Activated CD4-positive, alpha-beta T cell treated with anti-CD3 and anti-CD28 coated beads, Interleukin-2, amount 50 U/mL, for 48 hours (primary cell): ENCODE measurements around the gene TCEA3.
A peak's percentile ranks its signal among the peaks of the same experiment; 100 is the strongest.

Experiments used
- DNase-seq, 2 experiments: peaks; one replicate each; pipeline ENCODE4 v3.0.0-alpha.2; 2020

TCEA3 gene

DNA sequence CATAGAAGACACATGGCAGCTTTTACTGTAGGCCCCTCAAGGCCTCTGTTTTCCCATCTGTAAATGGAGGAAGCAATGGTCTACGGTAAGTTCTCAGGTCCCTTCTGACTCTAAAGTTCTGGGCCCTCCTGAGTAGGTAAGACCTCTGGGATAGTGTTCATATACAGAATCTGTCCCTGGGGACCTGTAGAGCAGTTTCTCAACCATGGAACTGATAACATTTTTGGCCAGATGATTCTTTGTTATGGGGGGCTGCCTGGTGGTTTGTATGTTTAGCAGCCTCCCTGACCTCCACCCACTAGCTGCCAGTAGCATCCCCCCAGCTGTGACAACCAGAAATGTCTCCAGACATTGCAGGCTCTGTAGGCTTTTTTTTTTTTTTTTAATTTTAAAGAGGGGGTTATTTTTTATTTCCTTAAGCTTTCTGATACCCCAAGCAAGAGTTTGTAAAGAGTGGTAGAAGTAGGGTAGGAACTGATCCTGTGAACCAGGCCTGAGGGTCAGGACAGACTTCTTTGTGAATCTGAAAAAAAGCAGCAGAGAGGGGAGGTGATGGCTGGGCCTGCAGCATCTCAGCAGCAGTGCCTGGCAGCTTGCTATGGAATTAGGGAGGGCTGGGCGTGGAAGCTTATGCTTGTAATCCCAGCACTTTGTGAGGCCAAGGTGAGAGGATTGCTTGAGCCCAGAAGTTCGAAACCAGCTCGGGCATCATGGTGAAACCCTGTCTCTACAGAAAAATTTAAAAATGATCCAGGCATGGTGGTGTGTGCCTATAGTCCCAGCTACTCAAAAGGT lies 20.2 kb upstream of the TCEA3 start:
- DNase-seq = no peak

DNA sequence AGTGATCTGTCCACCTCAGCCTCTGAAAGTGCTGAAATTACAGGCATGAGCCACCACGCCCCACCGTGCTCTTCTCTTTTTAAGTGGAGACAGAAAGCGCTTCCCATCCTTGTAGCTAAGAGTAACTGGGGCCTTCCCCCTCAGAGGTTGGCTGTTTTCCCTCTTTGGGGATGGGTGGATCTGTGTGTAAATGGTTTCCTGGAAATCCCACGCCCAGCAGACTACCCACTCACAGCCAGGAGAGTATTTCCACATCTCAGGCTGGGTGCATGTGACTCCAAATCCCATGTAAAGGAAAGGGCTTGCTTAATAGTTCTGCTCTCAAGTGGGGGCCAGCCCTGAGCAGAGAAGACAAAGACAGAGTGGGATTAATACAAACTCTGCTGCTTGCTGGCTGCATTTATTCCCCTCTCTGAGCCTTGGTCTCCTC lies 19.6 kb upstream of the TCEA3 start:
- no peak for DNase-seq

DNA sequence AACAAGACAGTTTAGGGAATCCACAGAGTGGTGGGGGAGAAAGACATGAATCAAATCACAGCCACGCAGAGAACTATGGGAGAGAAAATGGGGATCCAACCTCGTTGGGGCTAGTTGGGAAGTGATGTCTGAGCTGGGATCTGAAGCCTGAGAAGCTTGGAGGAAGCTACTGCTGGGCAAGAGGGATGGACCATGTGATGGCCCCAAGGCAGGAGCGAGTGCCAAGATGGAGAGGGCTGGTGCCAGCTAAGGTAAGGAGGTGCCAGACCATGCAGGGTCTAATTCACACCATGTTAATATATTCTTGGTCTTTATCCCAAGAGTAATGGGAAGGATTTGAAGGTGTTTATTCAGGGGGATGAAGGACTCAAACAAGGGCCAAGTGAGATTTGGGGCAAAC lies 18.2 kb upstream of the TCEA3 start:
- DNase-seq = no peak

DNA sequence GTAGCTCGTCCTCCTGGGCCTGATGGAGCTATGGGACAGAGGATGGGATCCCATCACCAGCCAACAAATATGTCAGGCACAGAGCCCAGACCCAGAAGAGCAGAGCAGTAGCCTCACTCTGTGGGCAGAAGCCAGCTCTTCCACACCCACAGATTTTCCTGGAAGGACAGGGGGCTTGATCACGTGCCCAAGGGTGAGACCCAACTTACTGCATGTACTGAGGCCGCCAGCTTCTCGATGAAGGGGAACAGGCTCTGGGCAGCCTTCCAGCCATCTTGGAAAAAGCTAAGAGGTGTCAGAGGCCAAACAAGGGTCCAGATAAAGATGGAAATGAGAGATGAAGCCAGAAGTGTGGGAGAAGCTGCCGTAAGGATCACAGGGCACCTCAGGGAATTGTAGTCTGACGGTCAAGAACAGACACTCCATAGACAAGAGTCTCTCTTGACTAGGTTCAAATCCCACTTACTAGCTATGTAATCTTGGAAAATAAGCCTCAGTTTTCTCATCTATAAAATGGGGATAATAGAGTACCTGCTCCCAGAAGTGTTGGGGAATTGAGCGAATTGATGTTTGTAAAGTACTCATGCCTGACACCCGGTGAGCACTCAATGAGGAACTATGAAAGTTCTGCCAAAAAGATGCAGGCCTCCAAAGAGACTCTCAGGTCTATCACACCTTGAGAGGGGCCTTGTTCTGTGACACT lies 17.0 kb upstream of the TCEA3 start:
- DNase-seq = no peak

DNA sequence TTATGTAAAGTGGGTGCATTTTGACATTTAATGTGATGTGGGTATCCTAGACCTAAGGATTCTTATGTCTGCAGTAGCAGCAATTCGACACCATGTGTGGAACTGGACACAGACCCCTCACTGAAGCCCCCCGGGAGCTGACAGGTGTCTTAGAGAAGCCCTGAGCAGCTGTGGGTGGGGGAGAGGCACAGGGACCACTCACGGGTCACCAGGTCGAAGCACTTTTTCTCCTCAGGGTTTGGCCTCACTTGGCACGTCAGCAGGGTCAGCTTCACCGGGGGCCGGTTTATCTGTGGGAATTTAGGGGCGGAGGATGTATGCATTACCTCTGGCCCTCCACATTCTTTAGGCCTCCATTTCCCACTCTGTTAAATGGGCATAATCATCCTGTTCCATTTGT lies 14.0 kb upstream of the TCEA3 start:
- no peak for DNase-seq

DNA sequence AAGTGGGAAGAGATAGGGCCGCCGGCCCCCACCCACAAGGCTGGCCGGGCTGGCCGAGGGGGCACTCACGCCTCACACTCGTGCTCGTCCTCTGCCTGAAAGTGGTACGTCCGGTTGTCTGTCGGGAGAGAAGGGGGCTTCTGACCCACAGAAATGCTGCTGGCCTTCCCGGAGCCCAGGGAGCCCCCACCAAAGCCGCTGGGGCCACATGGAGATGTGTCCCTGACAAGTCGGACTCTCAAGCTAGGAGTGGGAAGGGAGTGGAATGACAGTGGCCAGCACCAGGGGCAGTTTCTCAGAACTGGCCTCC lies 12.8 kb upstream of the TCEA3 start:
- DNase-seq = no peak

DNA sequence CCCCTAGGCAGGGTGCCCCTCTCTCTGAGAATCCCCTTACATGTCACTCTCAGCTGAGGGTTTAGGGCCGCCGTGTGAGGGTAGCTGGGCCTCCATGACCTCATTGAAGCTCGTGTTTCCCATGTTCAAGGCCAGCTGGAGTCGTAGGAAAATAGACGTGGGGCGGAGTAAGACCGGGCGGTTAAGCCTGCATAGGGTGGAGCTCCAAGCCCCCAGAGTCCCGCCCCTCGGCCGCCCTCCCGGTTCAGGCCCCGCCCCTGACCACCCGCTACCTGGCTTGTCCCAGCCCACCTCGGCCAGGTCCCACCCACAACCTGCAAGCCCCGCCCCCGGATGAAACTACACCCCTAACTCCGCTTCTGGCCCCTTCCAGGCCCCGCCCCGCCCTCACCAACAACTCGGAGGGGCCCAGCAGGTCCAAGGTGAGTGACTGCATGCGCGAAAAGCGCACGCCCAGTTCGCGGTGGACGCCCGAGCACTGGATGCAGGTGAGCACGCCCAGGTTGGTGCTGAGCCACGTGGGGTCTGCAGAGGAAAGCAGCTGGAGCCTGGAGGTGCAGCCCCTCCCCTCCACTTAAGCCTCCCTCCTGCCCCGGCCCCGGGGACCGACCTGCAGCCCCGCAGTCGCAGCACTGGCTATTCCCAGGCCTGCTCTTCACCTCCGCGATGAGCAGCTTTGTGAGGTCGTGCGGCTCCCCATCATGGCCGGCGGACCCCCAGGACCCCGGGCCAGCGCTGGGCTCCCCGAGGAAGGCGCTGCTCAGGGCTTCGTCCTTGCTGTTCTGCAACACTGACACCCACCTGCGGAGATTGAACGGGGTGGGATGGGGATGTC lies 12.2 kb upstream of the TCEA3 start:
- DNase-seq = peak in 1 of 2 experiments; percentile 22

DNA sequence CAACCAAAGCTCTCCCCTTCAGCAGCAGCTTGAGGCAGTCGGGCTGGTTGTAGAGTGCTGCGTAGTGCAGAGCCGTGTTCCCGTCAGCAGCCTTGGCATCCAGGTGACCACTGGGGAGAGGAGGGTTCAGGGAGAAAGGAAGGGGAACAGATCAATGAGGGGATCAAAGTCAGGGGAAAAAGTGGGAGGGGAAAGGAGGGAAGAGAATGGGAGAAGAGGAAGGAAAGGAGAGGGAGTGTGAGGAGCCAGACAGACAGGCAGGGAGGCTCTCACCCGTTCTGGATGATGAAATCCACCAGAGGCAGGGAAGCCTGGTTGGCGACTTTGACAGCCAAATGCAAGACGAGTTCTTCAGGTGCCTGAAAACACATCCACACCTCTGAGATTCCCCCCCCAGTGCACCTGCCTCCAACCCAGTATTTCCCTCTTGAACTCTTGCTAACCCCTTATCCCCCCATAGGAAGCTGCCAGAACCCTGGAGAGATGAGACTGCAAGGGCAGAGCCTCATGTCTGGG lies 9.8 kb upstream of the TCEA3 start:
- no peak for DNase-seq

DNA sequence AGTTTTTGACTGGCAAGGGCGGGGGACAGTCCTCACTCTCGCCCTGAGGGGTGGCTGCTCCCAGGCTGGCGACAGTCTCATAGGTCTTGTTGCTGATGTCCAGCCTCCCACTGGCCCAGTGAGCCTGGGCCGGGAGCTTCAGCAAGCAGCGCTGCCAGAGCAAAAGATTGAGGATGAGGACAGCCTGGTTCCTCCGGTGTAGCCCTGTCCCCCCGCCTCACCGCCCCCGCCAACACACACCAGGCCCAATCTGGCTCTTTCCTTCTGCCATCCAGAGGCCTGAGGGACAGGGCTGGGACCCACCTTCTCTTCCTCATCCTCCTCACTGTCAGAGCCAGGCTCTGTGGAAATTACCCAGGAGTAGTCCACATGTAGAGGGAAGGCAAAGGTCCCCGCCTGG lies 8.6 kb upstream of the TCEA3 start:
- DNase-seq = no peak

DNA sequence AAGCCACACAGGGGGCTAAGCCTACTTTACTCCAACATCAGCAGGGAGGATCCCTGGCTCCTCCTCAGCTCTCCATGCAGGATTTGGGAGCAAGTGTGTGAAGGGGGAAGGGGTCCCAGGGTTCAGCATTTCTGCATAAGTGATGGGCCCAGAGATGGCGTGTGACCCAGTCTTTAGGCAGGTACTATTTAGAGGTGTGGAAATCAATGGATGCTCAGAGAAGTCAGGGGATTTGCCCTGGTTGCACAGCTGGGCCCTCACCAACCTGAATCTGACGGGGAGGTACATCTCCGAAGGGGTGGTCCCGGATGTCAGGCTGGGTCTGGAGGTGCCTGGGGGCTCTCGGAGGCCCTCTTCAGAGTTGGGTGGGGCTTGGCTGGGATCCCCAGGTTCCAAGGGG lies 6.9 kb upstream of the TCEA3 start:
- DNase-seq = no peak

DNA sequence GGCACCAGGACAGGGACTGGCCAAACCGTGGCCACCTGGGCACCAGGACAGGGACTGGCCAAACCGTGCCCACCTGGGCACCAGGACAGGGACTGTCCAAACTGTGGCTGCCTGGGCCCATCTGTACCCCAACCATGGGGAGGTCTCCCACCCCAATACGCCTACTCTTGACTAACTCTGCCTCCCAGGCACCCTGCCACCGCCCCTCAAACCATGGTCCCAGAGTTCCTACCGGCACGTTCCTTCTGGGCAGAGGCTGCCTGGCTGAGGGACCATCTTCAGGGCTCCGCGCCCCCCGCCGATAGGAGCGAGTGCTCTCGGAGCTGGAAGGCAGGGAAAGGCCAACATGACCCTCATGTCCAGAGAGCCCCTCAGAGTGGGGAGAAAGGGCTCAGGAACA lies 6.3 kb upstream of the TCEA3 start:
- DNase-seq = no peak

DNA sequence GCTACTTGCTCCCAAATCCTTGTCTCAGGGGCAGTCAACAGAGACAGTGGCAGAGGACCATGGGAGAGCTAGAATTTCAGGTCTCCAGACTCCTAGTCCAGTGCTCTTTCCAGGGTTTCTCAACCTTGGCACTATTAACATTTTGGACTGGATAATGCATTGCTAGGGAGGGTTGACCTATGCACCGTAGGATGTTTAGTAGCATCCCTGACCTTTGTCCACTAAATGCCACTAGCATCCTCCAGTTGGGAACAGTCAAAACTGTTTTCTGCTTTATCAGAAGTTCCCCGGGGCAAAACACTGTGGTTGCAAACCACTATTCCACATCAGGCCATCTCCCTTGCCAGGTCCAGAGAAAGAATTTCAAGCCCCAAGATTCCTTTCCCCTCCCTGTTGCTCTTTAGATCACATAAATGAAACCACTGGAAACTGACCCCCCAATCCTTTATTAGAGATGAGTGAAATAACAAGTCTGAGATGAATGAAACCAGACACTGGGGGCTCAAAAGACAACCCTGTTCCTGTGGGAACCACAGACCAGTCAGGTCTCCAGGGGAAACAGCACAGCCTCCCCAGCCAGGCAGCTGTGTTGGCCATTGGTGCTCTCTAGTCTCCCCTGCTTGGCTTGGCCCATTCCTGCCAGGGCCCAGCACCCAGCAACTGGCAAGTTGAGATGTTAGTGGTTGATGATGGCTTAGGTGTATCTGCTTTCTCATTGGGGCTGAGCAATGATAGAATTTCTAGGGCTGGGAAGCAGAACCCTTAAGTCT lies 3.8 kb upstream of the TCEA3 start:
- no peak for DNase-seq

DNA sequence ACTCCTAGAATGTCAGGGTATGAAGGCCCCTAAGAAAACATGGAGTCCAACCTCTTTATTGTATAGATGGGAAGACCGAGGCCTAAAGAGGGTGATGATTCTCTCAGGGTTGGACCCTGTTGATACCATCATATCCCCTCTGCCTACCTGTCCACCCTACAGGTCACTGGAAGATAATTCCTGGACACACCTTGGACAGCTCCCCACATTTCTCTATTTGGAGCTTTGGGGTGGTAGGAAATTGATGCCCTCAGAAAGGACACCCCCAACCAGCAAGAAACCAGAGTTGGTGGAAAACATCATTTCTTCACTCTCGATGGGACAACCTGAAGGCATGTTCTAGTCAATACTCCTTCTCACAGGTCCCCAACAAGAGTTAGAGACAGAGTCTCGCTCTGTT lies 3.0 kb upstream of the TCEA3 start:
- no peak for DNase-seq

DNA sequence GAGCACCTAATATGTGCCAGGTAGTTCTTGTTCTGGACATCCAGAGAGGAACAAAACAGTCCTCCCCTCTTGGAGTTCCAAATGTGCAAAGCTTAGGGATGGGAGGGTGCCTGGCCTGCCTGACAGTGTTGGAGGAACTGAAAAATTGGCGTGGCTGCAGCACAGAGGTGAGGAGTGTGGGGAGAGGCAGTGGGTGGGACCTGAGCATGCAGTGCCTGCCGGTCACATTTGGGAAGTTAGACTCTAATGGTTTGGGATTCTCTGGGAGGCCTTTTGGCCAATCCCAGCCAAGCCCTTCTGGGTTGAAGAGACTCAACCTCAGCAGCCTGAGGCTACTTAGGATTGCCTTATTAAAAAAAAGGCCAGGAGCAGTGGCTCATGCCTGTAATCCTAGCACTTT lies 2.3 kb upstream of the TCEA3 start:
- DNase-seq = no peak

DNA sequence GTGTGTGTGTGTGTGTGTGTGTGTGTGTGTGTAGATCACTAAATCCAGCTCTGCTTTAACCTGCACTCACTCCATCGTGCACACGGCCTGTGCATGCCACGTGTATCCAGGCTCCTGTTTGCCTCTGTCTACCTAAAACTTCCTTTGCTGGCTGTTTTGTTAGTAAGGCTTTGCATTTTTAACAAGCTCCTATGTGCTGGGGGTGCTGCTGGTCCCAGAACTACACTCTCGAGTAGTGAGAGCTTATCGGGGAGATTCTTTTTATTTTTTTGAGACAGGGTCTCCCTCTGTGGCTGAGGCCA lies 596 bp upstream of the TCEA3 start:
- no peak for DNase-seq

DNA sequence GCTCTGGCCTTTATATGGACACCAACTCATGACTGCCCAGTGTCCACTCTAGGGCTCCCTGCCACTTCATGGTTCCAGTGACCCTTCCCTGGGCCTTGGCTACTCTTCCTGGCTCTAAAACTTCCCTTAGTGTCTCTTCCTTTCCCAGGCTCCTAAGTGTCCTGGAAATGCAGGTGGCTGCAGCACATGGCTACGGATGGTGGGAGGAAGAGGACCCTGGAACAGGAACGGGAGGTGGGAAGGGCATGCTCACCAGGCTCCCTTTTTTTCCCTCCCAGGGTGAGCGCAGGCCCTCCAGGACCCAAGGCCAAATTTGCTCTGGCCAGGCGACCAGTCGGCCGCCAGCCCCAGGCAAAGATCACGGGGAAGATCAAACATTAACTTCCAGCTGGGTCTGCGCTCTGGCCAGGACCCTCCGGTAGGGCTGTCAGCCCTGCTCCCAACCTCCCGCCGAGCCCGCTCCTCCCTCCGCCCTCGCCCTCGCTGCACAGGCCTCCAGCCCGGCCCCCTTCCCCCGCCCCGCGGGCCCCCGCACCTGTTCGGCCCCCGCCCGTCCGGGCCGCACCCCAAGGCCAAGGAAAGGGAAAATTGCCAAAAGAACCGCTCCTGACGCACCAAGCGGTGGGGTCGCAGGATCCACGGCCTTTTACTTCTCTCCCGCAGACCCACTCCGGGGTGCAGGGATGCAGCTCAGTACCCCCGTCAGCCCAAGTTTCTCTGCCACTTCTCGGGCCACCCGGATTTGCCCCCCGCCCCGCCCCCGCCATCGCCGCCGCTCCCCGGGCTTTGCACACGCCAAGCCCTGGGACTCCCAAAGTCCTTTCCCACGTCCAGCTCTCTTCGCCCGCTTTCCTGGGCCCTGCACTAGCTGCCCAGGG lies 894 bp downstream of the TCEA3 start:
- peak in 1 of 2 experiments; percentile 9 for DNase-seq

DNA sequence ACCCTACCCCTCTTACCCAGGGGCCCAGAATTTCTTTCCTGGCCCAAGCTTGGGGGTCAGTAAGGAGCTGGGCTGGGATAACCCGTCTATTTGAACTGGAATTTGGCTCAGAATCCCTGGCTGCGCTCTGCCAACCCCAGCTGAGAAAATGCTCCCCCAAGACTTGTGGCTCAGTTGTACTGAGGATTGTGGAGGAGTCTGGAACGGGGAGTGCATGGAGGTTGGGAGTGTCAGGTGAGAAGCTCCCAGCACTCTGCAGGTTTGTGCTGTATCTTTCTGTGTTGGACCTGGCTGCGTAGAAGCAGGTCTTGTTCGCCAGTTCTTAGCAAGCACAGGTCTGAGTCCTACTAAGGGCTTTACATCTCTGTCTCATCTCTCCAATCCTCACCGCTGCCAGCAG lies 1.6 kb downstream of the TCEA3 start:
- no peak for DNase-seq

DNA sequence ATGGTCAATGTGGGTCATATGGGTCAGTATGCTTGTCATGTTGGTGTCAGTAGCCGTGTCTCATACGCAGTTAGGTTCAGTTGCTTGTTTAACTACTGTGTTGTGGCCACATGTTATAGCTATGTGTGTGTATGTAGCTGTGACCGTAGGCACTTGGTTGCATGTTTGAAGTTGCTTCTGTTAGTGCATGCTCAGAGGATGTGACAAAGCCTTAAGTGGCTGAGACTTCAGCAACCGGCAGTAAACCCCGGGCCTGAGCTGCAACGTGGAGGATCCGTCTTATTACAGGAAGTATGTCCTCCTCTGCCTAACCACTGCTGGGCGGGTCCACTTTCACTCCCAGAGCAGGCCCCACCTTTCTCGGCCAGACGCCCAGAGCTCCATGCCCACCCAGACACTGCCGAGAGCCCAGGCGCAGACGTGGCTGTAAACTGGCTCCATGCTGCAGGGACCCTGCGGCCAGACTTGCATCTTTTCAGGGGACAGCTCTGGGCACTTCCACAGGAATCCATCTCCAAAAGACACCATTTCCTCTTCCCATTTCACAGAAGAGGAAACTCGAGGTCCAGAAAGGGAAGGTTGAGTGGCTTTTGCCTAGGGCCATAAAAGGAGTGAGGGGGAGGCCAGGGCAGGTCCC lies 2.2 kb downstream of the TCEA3 start:
- peak; percentile 42 to 51 for DNase-seq

DNA sequence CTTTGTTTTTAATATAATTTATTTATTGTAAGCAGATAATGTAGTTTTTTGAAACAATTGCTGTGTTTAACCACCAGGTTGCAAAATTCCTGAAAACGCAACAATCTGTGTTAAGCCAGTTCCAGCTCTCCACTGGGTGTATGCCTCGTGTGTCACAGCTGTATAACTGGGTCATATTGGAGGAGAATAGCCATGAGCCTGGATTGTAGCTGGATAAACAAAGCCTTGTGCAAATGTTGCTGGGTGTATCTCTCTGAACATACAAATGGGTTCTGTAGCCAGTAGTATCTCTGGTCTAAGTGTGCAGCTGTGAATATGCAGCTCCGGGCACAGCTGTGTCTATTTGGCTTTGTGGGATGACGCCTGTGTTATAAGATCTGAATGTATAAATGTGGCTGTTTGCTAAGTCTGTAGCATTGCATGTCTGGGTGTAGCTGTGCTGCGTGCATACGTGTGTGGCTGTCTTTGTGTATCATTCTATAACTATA lies 2.8 kb downstream of the TCEA3 start:
- DNase-seq = no peak

DNA sequence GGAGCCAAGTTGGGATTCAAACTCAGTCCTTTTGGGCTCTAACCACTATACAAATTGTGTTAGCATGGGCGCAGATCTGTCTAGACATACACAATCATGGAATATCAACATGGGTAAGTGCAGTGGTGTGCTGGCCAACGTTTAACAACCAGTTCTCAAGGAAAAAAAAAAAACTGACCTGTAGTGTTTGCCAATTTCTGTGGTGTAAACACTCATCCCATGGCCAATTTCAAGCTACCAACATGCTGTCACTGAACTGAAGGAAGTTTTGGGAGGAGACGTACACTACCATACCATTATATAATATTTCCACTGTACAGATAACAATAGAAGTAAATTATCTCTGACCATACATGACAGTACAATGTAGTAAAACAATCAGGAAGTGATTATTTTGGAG lies 3.2 kb downstream of the TCEA3 start:
- DNase-seq = no peak

DNA sequence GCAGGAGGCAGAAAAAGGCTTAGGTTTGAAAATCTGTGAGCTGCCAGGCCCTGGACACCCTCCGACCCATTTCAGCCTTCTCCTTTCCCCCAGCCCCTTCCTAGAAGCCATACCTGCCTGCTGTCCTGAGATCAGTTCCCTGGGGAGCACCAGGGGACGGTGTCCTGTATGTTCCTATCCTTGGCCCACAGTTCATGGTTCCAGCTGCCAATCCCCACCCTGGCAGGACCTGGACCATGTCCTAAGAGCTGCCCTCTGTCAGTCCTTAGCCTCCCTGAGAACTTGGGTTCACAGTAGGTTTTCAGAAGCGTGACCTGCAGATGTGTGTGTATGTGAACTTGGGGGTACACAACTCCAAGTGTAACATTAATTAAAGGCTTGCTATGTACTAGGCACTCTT lies 3.8 kb downstream of the TCEA3 start:
- no peak for DNase-seq
